ENCODE measurements around the gene KIAA0586.

GRCh38 chr14:58572473-58572853 is 144.9 kb downstream of the KIAA0586 start:
- no peak for TF ChIP-seq CTCF (IDR thresholded peaks at IDR 0.05)
- TF ChIP-seq ATF3 (CRISPR knock-in tag; conservative IDR thresholded peaks at IDR 0.05): no peak
- no peak for TF ChIP-seq MYBL2 (CRISPR knock-in tag; IDR thresholded peaks at IDR 0.05)
- TF ChIP-seq ZNF512 (CRISPR knock-in tag; IDR thresholded peaks at IDR 0.05; ENCODE audit: borderline replicate concordance): no peak
- TF ChIP-seq ZBTB21 (CRISPR knock-in tag; IDR thresholded peaks at IDR 0.05; ENCODE audit: borderline replicate concordance): no peak
- no peak for TF ChIP-seq CBFB (CRISPR knock-in tag; IDR thresholded peaks at IDR 0.05; ENCODE audit: low read depth)
- no peak for TF ChIP-seq FOXP1 (CRISPR knock-in tag; IDR thresholded peaks at IDR 0.05; ENCODE audit: borderline replicate concordance)
- no peak for TF ChIP-seq ZNF138 (CRISPR knock-in tag; conservative IDR thresholded peaks at IDR 0.05)
- no peak for TF ChIP-seq ATF6 (CRISPR knock-in tag; IDR thresholded peaks at IDR 0.05)
- no peak for TF ChIP-seq EMX1 (CRISPR knock-in tag; IDR thresholded peaks at IDR 0.05)
- no peak for TF ChIP-seq ZNF121 (CRISPR knock-in tag; IDR thresholded peaks at IDR 0.05)
- no peak for TF ChIP-seq USF2 (CRISPR knock-in tag; IDR thresholded peaks at IDR 0.05)
- TF ChIP-seq USF1 (CRISPR knock-in tag; IDR thresholded peaks at IDR 0.05): no peak
- TF ChIP-seq ATF1 (CRISPR knock-in tag; IDR thresholded peaks at IDR 0.05): no peak
